ENCODE results near the gene POLDIP3.

DNA sequence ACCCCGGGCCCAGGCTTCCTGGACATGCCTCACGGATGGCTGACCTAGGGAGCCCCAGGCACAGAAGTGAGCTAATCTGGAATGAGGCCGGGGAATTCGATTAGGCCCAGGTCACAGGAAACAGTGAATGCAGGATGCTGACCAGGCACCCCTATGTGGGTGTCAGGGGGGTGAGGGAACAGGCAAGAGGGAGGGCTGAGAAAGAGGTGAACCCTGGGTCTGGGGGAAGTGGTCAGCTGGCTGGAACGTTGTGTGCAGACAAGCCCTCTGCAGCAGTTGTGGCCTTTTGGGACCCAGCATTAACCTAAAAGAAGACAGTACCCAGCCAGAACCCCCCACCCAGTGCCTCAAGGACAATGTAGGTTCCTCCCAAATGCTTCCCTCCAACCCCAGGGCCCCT lies 52.8 kb downstream of the POLDIP3 start:
- TF ChIP-seq POLR2A (IDR thresholded peaks at IDR 0.05; ENCODE audit: low read depth, low read length) (no peak), POLR2AphosphoS5 (IDR thresholded peaks at IDR 0.05; ENCODE audit: low read depth, low read length) (no peak), TAF1 (IDR thresholded peaks at IDR 0.05; ENCODE audit: low read depth, low read length) (no peak)

Measured in GM12891 (cell line).